Measurements from ENCODE around the gene RRP8. TPM values are rescaled to one million over a fixed set of nuclear protein-coding genes. Genes with fewer than 3 reads are reported as not detected.

RRP8 gene
- total RNA-seq, 2 donors from 2014 or later: 5.4 to 8.9 TPM

DNA sequence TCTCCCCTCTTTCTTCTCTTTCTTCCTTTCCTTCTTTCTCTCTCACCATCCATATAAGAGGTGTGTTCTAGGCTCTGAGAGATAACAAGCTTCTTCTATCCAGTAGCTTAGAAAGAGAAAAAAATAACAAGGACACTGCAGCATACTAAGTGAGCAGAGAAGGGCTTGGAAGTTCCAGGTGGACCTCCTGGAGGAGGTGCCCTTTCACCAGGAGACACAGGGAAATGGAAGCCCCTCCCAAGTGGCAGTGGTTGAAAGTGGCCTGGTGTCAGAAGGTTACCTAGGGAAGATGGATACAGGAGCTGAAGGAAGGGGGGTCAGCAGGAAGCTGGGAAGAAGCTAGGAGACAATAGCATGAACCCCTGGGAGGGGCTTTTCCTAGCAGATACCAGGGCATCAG, 46.7 kb upstream of the RRP8 start:
- H3K4me1 ChIP-seq: peaks cover 11% of the 10 kb centered on the region
- ATAC-seq: no peak
- intact Hi-C loops (cut with DNase I): no loop called here

DNA sequence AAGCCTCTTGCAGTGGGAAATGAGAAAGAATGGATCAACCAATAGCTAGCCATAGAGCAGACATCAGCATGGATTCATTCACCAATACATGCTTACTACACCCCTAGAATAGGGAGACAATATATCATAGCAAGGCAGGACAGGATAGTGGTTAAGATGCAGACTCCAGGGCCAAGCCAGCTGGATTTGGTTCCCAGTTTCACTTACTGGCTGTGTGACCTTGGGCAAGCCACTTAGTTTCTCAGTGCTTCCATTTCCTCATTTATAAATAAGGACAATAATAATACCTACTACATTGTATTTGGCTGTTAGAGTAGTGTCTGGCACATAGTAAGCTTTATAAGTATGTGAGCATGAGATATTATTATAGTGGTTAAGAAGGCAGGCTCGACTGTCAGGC, 45.1 kb upstream of the RRP8 start:
- no peaks in the 10 kb centered on the region for H3K9me3 ChIP-seq
- intact Hi-C loops (cut with DNase I): no loop called here
- DNase-seq: no peak
- no peaks in the 10 kb centered on the region for H3K27me3 ChIP-seq
- no peak overlapping the region for H3K27ac ChIP-seq
- TF ChIP-seq, protein P1, sequence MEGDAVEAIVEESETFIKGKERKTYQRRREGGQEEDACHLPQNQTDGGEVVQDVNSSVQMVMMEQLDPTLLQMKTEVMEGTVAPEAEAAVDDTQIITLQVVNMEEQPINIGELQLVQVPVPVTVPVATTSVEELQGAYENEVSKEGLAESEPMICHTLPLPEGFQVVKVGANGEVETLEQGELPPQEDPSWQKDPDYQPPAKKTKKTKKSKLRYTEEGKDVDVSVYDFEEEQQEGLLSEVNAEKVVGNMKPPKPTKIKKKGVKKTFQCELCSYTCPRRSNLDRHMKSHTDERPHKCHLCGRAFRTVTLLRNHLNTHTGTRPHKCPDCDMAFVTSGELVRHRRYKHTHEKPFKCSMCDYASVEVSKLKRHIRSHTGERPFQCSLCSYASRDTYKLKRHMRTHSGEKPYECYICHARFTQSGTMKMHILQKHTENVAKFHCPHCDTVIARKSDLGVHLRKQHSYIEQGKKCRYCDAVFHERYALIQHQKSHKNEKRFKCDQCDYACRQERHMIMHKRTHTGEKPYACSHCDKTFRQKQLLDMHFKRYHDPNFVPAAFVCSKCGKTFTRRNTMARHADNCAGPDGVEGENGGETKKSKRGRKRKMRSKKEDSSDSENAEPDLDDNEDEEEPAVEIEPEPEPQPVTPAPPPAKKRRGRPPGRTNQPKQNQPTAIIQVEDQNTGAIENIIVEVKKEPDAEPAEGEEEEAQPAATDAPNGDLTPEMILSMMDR (IDR thresholded peaks at IDR 0.05): no peak
- TF ChIP-seq POLR2A (IDR thresholded peaks at IDR 0.05): no peak
- WGBS, 2 donors: 63% methylated on average over 1 of the region's 1 CpG
- no peak overlapping the region for H3K4me3 ChIP-seq
- H3K4me1 ChIP-seq: no peaks in the 10 kb centered on the region
- no peaks in the 10 kb centered on the region for H3K36me3 ChIP-seq (replicated peaks in 1 of 2; ENCODE audit: insufficient read depth in 1 of 2, low read depth in 2 of 2)
- ATAC-seq: no peak

More for the DNA sequence above, 46.7 kb upstream of the RRP8 start:
- Histone ChIP-seq H3K27ac (no peak overlapping the region), H3K36me3 (replicated peaks in 1 of 2; ENCODE audit: insufficient read depth in 1 of 2, low read depth in 2 of 2) (no peaks in the 10 kb centered on the region), H3K9me3 (no peaks in the 10 kb centered on the region), H3K4me3 (no peak overlapping the region), H3K27me3 (no peaks in the 10 kb centered on the region)
- DNase-seq: no peak
- TF ChIP-seq, protein P1 (IDR thresholded peaks at IDR 0.05): no peak
- TF ChIP-seq POLR2A (IDR thresholded peaks at IDR 0.05): no peak

DNA sequence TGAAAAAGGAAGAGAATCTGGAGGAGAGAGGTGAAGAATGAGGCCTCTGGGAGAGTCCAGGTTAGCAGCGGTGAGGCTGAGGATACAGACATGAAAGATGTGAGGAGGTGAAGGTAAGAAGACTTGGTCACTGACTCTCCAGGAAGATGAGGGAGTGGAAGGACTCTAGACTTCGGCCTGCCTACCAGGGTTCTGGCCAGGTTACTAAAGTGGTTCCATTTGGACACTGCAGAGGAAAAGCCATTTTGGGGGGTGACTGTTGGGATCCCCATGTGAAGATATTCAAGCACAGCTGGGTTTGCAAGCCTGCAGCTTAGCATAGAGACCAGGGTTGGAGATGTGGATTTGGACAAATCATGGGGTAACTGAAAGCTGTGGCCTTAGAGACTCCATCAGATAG, 44.4 kb upstream of the RRP8 start:
- 86 to 100% methylated on average over 2 of the region's 2 CpGs for WGBS, 2 donors
- Histone ChIP-seq H3K27ac (peak overlapping the region in 1 of 4 donors; percentile 30), H3K4me3 (no peak overlapping the region), H3K9me3 (no peaks in the 10 kb centered on the region), H3K36me3 (replicated peaks in 1 of 2; ENCODE audit: insufficient read depth in 1 of 2, low read depth in 2 of 2) (no peaks in the 10 kb centered on the region), H3K4me1 (no peaks in the 10 kb centered on the region), H3K27me3 (no peaks in the 10 kb centered on the region)
- no peak for TF ChIP-seq POLR2A (IDR thresholded peaks at IDR 0.05)
- TF ChIP-seq, protein P1 (IDR thresholded peaks at IDR 0.05): no peak
- ATAC-seq (no peak), DNase-seq (no peak)
- intact Hi-C loops (cut with DNase I): no loop called here

DNA sequence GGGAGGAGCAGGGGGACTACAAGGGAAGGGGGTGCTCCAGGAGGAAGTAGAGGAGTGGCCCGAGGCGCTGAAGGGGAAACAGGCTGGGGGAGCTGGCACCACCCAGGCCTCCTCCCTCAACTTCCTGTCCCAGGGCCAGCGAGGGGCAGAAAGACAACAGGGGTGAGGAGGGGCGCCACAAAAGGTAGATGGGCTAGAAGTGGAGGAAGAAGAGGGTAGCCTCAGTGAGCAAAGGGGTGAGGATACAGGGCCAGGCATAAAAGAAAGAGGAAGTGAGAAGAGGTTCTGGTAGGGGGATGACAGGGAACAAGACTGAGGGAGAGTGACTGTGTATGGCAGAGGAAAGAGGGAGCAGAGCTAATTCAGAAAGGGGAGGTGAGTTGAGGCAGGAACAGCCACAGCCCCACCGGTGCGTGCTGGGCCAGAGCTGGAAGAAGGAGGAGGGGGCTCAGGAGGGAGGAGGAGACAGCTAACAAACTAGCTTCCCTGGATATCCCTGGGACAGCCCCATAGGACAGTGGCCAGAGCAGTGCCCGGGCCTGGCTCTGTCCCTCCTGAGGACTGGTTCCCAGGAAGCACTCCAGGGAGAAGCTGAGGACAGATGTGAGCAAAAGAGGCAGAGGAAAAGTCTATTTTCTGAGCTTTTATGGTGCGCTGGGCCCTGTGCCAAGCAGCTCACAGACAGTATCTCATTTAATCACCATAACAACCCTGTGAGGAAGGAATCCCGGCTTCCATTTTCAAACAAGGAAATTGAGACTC, 43.7 kb upstream of the RRP8 start:
- DNase-seq (no peak), ATAC-seq (peak; percentile 26)
- H3K27me3 ChIP-seq: no peaks in the 10 kb centered on the region
- 54 to 74% methylated on average over 8 to 9 of the region's 9 CpGs for WGBS, 2 donors
- H3K9me3 ChIP-seq: no peaks in the 10 kb centered on the region
- intact Hi-C loops (cut with DNase I): no loop called here
- no peaks in the 10 kb centered on the region for H3K36me3 ChIP-seq (replicated peaks in 1 of 2; ENCODE audit: insufficient read depth in 1 of 2, low read depth in 2 of 2)
- H3K27ac ChIP-seq: peak overlapping the region in 1 of 4 donors; percentile 30
- H3K4me1 ChIP-seq: no peaks in the 10 kb centered on the region
- no peak for TF ChIP-seq POLR2A (IDR thresholded peaks at IDR 0.05)
- TF ChIP-seq, protein P1 (IDR thresholded peaks at IDR 0.05): no peak
- no peak overlapping the region for H3K4me3 ChIP-seq

DNA sequence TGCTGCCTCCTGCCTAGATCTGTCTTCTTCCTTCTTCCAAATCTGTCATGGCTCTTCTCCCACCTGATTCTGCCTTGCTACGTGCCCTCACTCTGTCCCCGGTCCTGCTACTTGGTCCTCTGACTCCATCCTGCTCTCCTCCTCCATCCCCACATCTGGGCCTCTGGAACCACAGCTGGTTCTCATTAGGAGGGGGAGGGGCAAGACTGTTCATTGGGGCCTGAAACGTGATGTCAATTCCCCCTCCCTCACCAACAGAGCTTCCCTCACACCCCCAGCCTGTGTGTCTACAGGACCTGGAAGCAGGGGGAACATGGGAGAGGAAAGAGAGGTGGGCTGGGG, 43.1 kb upstream of the RRP8 start:
- H3K4me3 ChIP-seq: no peak overlapping the region
- DNase-seq: no peak

More for the DNA sequence above, 43.1 kb upstream of the RRP8 start:
- 55 to 63% methylated on average over 3 of the region's 3 CpGs for WGBS, 2 donors
- peak overlapping the region in 1 of 4 donors; percentile 30 for H3K27ac ChIP-seq
- intact Hi-C loops (cut with DNase I): no loop called here
- TF ChIP-seq POLR2A (IDR thresholded peaks at IDR 0.05): no peak
- TF ChIP-seq, protein P1 (IDR thresholded peaks at IDR 0.05): no peak
- no peaks in the 10 kb centered on the region for H3K36me3 ChIP-seq (replicated peaks in 1 of 2; ENCODE audit: insufficient read depth in 1 of 2, low read depth in 2 of 2)
- no peaks in the 10 kb centered on the region for H3K4me1 ChIP-seq
- peak; percentile 15 for ATAC-seq
- H3K27me3 ChIP-seq: no peaks in the 10 kb centered on the region
- no peaks in the 10 kb centered on the region for H3K9me3 ChIP-seq
